RKO (cell line): ENCODE measurements around the gene CPHXL.

Experiments used
- DNase-seq: peaks from one replicate; pipeline ENCODE4 v3.0.0-alpha.2; 2016; ENCODE audit warnings: low spot score

Gene CPHXL

DNA sequence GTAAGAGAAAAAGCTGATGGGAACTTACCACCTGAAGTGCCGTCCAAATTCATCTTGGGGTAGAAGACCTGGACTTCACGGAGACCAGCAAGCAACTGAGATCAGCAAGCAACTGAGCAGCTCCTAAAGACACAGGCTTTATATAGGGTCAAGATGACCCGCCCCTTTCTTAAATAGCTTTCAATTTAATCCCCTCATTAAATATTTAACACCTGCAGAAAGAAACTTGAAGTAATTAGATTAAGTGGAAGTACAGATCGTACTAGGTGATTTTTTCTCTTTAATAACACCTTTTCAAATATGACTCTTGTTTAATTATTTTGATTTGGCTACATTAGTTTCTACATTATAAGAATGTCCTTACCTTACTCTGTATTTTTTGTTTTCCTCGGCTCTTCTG lies at the start of gene CPHXL:
TSS of gene CPHXL (minus strand) at position 101 of the 400 bp plus-strand sequence. CDS start at position 53, 48 bp downstream.
- DNase-seq, result no peak

DNA sequence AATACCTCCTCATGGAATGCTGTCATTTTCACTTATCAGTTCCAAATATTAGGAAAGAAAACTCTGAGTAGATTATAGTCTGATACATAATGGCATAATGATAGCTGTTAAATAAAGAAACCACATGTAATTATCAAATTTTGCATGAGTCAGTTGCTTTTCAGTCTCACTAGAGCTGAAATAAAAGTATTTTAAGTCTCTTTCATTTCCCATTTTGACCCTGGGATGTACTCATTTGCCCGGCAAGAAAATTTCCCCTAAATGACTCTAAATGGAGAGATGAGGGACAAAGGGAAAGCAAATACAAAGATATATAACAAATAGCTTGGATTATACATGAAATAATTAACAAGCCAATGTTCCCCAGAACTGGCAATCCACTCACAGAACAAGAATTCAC lies 47.9 kb upstream of the CPHXL start:
- DNase-seq, result no peak

DNA sequence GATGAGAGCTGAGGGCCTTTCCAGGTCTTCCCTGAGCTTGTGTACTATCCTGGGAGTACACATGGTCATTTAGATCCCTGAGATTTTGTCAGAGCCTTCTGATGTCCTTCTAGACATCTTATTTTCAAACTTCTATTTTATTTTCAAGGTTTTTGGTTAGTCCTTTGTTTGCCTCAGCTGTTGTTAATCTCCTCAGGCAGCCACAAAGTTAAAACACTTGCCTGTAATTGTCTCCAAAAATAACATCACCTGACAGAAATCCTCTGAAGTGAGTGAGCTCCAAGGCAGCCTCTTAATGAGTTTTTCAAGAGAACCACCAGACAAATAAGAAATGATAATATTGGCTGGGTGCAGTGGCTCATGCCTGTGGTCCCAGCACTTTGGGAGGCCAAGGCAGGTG lies 43.8 kb upstream of the CPHXL start:
- no peak for DNase-seq

DNA sequence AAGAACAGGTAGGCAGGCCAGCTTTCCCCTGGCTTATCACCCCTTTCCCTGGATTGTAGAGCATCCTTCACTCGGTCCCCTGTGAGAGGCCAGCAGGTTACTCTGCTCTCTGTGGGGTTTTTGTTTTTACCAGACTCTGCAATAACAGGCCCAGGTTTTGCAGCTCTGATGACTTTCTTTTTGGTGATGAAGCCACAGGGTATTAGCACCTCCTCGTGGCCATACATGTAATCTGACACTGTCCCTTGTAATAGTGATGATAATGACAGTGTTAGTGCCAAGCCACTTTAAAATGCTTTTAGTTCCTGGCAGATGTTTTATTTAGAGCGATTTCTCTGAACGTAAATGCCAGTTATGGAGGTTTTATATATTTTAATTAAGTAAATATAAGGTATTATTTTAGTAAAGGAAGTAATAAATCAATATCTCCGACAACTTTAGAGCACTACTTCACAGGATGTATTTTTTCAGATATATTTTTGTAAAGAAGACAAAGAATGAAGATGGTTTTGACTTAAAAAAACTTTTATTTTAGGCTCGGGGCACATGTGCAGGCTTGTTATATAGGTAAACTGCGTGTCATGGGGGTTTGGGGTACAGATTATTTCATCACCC lies 38.0 kb upstream of the CPHXL start:
- peak; percentile 79 for DNase-seq

DNA sequence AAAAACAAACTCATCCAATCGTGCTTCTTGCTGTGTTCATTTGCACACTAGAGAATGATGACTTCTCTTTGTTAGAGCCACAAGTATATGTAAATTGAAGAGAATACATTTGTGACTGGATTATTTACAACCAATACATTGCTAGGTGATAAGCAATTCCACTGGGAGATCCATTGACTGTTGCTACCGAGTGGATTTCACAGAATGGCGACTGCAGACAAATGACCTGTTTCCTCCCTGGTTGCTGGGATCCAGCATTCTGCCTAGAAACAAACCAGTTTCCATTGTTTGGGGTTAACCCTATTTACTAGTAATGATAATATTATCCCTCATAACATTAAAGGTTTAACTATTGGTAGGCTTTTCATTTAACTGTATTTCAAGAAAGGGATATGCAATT lies 36.9 kb upstream of the CPHXL start:
- DNase-seq, result no peak

DNA sequence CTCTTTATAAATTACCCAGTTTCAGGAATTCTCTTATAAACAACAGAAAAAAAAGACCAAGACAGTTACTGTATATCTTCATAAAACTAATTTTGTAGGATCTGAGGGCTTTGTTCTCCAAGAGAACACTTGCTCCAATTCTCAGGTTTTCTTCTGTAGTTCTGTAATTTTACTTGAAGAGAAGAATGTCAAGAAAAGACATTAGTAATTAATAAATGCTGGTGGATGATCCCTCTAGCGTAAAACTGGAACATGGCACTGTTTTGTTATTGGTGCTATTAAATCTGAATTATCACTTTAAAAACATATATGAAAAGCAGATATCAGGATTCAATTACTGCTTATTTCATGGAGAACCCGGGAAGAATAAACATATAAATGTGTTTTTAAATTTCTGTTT lies 36.5 kb upstream of the CPHXL start:
- no peak for DNase-seq

DNA sequence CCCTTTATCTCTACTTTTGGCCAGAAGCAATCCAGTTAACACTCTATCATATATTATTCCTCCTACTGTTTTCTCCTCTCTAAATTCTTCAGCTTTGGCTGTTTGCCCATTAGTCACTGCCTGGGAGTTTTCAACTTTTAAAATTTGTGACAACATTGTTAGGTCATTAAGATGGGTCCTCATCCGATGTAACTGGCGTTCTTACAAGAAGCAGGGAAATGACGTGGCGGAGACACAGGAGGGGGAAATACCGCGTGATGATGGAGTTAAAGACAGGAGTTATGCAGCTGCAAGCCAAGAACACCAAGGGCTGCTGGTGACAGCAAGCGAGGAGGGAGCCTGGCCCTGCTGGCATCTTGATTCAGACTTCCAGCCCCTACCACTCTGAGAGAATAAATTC lies 34.8 kb upstream of the CPHXL start:
- DNase-seq, result peak; percentile 78

DNA sequence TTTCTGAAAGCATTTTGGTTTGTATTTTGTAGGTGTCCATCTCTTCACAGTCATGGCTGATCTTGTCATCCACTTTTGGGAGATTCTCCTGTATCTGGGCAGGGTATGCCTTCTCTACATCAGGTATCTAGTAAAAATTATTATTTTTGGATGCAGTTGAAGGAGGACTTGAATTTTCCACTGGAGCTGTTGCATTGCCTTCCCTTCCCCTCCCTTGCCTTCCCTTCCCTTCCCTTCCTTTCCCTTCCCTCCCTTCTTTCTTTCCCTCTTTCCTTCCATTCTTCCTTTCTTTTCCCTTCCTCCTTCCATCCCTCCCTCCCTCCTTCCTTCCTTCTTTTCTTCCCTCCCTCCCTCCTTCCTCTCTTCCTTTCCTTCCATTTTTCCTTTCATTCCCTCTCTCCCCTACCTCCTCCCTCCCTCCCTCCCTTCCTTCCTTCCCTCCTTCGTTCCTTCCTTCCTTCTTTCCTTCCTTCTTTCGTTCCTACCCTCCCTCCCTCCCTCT lies 33.8 kb upstream of the CPHXL start:
- DNase-seq, result no peak

DNA sequence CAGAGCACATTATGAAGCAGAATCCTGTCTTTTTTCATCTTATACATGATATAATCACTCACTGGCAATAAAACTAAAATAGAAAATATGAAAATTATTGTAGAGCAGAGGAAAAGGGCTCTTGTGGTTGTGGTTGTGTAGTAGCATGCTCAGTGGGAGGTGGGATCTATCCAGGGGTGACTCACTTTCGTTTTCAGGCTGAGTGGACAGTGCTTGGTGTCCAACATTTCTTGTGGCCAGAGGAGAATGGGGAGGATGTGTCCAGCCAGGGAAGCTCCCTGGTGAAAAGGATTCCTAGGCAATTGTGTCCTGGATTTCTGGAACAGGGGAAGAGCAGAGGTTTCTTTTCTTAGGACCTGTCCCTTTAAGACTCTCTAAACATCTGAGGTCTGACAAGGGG lies 31.9 kb upstream of the CPHXL start:
- DNase-seq, result no peak

DNA sequence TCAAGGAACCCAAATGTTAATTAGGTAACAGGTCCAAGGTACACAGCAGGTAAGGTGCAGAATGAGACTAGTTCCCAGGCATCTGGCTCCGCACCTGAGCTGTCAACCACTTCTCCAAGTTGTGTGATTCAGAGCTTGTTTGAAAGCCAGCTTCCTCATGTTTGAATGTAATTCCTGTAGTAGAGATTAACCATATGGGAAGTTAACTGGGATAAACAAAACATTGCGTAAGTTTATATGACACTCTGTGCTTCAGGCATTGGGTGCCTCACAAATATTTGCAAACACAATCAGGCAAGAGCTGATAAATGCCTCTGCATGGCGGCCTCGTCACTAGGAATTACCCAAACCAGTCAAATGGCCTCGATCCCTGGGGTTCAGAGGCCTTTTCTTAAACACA lies 27.9 kb upstream of the CPHXL start:
- no peak for DNase-seq

DNA sequence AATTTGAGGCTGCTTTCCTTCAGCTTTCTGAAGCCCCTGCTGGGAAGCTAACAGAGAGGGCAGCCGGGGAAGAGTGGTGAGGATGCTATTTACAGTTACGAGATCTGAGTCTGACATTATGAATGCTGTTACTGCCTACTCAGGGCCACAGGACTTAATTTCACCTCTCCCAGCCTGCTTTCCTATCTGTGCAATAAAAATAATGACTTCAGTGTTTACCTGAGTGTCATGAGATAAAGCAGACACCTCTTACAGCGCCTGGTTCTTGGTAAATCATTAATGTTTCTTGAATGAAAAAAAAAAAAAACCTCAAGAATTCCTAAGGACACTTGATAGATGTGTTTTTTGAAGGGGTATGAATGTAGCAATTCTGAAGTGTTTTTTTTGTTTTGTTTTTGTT lies 24.2 kb upstream of the CPHXL start:
- no peak for DNase-seq

DNA sequence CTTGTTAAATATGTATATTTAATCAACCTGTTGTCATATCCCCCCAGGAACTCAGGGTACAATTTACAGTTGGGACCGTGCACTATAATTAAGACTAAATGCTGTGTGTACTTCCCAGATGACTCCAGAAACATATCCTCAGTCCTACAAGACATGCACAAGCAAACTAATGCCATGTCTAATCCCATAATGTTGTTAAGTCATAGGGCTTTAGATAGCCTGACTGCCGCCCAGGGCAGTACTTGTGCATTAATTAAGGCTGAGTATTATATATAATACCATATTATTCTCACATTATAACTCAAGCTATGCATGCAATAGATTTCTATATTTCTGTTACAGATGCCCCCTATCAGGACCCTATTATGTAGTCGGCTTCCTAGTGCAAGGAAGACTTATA lies 20.1 kb upstream of the CPHXL start:
- DNase-seq, result no peak

DNA sequence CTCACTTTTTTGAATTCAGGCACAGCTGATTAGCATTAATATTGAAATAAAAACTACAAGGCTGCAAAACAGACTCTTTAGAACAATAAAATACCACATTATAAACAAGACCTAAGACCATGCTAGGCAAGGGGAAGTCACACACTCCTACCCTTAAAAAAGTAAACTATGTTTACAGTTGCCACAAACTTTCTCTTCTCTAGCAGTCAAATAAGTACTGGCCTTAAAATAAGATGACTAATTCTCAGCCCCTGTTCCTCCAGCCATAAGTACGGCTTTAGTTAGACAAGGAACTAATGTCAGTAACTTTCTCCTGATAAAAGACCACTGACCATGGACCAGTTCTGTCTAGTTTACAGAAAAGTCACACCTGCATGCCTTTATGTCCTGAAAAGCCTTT lies 19.5 kb upstream of the CPHXL start:
- DNase-seq, result no peak

DNA sequence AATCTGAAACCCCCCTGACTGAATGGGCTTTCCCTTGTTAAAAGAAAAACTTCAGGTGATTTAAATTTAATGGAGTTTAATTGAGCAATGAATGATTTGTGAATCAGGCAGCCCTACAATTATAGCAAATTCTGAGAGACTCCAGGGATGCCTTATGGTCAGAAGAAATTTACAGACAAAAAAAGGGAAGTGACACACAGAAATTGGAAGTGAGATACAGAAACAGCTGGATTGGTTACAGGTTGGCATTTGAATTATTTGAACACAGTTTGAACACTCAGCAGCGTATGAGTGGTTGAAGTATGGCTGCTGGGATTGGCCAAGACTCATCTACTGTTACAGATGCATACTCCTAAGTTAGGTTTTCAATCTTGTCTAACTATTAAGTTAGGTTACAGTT lies 19.0 kb upstream of the CPHXL start:
- no peak for DNase-seq

DNA sequence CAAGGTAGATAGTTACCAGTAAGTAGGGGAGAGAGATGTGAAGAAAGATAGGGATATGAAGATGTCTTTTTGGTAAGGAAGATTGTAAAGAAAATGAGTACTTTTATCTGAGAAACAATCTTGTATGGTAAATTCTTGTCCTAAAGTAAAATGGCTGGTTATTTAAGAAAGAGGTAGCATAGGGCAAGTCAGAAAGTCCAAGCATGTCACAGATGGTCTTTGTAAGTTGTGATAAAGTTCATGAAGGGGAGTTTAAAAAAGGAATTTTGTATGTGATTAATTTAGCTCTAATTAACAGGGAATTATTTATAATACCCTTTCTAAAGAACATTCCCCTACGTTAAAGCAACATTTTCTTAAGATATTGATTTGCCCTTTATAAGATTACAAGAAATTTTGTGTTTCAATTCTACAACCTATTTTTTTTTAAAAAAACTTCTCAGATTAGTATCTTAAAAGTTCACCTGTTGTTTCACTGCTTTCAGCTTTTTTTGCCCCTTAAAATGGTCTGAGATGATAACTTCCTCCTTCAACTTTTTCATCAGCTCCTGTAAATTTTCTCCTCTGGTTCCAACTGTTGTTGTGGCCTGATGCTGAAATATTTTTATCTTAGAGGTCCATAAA lies 16.2 kb upstream of the CPHXL start:
- DNase-seq, result peak; percentile 21

DNA sequence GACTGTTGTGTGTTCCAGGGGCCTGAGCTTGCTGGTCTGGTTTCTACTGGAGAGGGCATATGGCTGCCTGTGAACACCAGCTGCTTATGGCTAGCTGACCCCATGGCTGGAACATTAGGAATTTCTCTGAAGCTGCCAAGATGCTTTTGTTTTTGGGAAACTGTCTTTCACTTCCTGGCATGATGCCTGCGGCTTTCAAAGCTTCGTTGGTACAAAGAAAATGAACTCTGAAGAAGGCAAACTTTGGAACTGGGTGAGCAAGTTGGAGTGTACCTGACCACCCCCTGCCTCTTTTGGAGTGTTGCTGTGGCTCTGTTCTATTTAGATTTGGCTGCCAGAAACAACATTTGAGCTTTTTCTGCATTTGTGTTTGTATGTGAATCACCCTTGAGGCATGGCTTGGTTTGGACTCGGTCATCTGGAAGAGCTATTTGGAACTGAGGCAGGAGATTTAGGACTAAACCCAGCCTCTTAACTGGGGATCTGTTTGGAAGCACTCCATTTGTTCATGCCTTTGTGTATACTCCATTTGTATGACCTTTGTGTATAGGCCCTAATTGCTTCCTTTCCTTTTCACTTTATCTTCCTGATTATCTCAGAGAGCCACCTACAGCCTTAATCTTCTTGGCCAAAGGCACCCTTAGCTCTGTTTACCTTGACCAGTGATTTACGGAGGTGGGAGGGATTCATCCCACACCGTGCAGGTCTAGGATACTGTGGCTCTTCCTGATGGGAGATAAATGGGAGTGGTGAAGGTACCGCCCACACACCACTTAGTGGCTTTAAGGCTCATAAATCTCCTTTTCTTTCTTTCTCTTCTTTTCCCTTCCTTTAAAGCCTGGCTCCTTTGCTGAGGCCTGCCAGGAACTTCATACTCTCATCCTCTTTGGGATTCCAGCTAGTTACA lies 7.3 kb upstream of the CPHXL start:
- DNase-seq, result no peak

DNA sequence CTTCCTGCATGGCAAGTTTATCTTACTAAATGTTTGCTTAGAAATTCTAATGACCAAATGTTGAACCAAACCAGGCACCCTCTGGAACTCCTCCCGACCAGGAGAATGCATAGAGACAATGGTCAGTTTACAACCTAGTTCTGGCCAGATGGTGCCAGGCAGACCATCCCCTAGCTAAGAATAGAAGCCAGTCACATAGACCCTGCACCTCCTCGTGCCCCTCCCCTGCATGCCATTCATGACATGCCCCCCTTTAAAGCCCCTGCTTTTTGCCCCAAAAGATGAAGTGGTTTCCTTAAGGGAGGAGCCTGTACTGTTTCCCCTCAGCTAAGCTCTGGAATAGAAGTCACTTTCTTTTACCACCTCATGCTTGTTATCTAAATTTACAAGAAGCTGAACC lies 6.6 kb upstream of the CPHXL start:
- no peak for DNase-seq

DNA sequence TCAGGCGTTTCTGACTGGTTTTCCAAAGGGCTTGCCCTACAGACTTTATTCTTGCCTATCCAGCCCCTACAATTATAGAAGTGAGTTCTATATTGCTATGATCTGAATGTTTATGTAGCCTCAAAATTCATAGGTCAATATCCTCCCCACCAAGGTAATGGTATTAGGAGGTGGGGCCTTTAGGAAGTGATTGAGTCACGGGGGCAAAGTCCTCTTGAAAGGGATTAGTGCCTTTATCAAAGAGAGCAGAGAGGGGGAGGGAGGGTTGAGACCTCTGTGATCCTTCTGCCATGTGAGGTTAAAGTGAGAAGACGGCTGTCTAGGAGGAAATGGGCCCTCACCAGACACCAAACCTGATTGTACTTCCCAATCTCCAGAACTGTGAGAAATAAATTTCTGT lies 931 bp upstream of the CPHXL start:
- DNase-seq, result no peak

DNA sequence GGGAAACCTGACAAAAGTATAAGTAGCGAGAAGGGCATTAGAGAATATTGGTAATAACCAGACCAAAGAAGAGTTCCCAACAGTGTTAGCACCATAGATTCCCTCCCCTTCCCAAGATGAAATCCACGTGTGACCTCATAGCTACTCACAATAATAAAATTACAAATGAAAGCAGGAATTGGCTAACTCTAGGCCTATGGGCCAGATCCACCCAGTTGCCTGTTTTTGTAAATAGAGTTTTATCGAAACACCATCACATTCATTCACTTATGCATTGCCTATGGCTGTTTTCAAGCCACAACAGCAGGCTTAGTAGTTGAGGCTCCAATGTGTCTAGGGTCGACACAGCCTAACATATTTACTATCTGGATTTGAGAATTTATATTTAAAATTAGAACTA lies 7.8 kb downstream of the CPHXL start:
- no peak for DNase-seq

DNA sequence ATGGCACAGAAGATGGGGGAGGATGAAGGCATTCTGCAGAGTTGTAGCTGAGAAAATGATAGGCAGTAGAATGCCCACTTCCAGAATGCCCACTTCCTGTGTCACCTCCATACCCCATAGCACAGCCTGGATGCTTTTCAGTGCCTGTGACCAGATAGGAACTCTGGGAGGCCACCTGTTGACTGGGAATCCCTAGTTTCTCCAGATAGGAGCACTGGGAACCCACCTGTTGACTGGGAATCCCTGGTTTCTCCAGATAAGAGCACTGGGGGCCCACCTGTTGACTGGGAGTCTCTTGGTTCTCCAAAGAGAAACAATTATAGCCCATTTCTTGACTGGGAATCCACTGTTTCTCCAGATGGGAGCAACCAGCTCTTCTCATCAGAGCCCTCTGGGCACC lies 11.6 kb downstream of the CPHXL start:
- no peak for DNase-seq

DNA sequence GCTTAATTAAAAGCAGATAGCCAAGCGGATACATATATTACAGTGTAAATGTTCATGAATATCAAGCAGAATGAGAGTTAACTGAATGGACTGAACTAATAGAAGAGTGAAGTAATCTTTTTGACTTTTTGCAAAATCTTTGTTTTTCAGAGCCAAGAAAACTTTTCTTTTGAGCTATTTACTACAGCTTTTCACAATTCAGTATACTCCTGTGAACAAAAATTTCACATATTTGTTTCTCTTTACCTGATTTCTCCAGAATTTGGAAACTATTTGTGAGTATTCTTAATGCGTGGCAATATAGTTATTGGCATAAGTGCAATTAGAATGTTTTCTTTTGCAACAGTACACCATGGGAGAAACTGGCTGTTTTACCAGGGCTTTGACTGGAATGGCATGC lies 15.9 kb downstream of the CPHXL start:
- DNase-seq, result no peak

DNA sequence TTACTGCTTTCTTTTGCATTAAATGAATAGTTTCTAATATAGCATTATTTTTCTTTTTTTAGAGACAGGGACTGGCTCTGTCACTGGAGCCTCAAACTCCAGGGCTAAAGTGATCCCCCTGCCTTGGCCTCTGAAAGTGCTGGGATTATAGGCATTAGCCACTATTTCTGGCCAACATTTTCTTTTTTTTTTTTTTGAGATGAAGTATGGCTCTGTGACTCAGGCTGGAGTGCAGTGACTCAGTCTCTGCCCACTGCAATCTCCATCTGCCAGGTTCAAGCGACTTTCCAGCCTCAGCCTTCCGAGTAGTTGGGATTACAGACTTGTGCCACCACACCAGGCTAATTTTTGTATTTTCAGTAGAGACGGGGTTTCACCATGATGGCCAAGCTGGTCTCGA lies 23.0 kb downstream of the CPHXL start:
- DNase-seq, result peak; percentile 30

DNA sequence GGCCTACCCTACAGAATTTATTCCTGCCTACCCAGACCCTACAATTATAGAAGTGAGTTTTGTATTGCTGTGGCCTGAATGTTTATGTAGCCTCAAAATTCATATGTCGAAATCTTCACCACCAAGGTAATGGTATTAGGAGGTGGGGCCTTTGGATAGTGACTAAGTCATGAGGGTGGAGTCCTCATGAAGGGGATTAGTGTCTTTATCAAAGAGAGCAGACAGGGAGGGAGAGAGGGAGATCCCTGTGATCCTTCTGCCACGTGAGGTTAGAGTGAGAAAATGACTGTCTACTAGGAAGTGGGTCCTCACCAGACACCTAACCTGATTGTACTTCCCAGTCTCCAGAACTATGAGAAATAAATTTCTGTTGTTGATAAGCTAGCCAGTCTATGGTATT lies 24.0 kb downstream of the CPHXL start:
- no peak for DNase-seq
